K562 (cell line): ENCODE measurements around the gene ANAPC5. TPM values are rescaled to one million over a fixed set of nuclear protein-coding genes. Genes with fewer than 3 reads are reported as not detected.

Experiments used
- ATAC-seq: fragments of 200-7000 bp; cut with Tn5 transposase; 3 replicates; pipeline ENCODE4 v1.9.1; 2020; ENCODE audit warnings: moderate library complexity
- BruUV-seq: library from RNA; stranded (reverse); fragments of 400-500 nt; replicated peaks from 2 replicates; lab custom pipeline; 2021; lab: Mats Ljungman, UMichigan
- CTCF ChIA-PET: fragments of 300-600 bp; formaldehyde crosslinking; extraction: SDS; loops from one replicate; lab custom pipeline; 2021; ENCODE audit warnings: low intra/inter-chr PET ratio; lab: Yijun Ruan, JAX
- POLR2A ChIA-PET: fragments of 300-600, 350-650 bp; sonication (Branson Sonifier 250); formaldehyde crosslinking; extraction: SDS; loops from one replicate; lab custom pipeline; 2021; ENCODE audit warnings: antibody characterized with exemption, inconsistent platforms; lab: Yijun Ruan, JAX
- DNase-seq, 4 experiments: peaks; one replicate each; pipeline versions ENCODE4 v3.0.0 to v3.0.0-alpha.2; 2011 to 2018; ENCODE audit warnings: low spot score in 3 of 4, mixed read lengths in 3 of 4; ENCODE audit errors: extremely low read depth in 1 of 4
- FAIRE-seq: peaks from 2 replicates; lab custom pipeline; 2011; peaks lifted over from hg19 to GRCh38; lab: Jason Lieb, UNC
- H2AFZ ChIP-seq: 2 replicates; pipeline ENCODE4 v1.6.0; 2011; ENCODE audit warnings: low read depth, low read length, control low read depth, inconsistent platforms
- H3K27ac ChIP-seq: fragments of 200-600 bp; 3 replicates; pipeline ENCODE4 v1.8.0; 2011; ENCODE audit warnings: low read depth, mild to moderate bottlenecking, control low read depth, inconsistent platforms, low read length, moderate library complexity, mixed read lengths; ENCODE audit errors: extremely low read depth
- H3K27me3 ChIP-seq, 2 experiments: fragments of 300-600 bp in 1 of 2; 2 replicates in 1 of 2; 3 replicates in 1 of 2; pipeline versions ENCODE4 v1.6.0 to v1.8.0; 2011; ENCODE audit warnings: inconsistent platforms in 2 of 2, low read length in 2 of 2, mild to moderate bottlenecking in 1 of 2, mixed read lengths in 1 of 2, moderate library complexity in 1 of 2; ENCODE audit not compliant: control insufficient read depth in 2 of 2, insufficient read depth in 2 of 2
- H3K36me3 ChIP-seq: fragments of 300-600 bp; 3 replicates; pipeline ENCODE4 v1.8.0; 2011; ENCODE audit warnings: mild to moderate bottlenecking, low read length, inconsistent platforms; ENCODE audit not compliant: control insufficient read depth, insufficient read depth
- H3K4me1 ChIP-seq, 2 experiments: fragments of 200-600 bp in 1 of 2; replicated peaks in 1 of 2; 2 replicates in 1 of 2; 3 replicates in 1 of 2; pipeline versions ENCODE4 v1.5.1 to v1.8.0; 2011; ENCODE audit warnings: inconsistent platforms in 2 of 2, low read length in 2 of 2, mild to moderate bottlenecking in 1 of 2, mixed read lengths in 1 of 2, moderate library complexity in 1 of 2; ENCODE audit not compliant: control insufficient read depth in 2 of 2, insufficient read depth in 2 of 2
- H3K4me2 ChIP-seq: 2 replicates; pipeline ENCODE4 v1.6.1; 2011; ENCODE audit warnings: low read length, control low read depth, inconsistent platforms, mixed read lengths; ENCODE audit not compliant: insufficient read depth
- H3K4me3 ChIP-seq: fragments of 200-600 bp; sonication (generic), shearing (Covaris generic); 2 replicates; pipeline ENCODE4 v1.5.1; 2016; ENCODE audit warnings: control low read depth, inconsistent platforms
- H3K79me2 ChIP-seq: fragments of 200-600 bp; 3 replicates; pipeline ENCODE4 v1.8.0; 2011; ENCODE audit warnings: low read length, inconsistent platforms; ENCODE audit not compliant: control insufficient read depth, insufficient read depth
- H3K9ac ChIP-seq, 2 experiments: 2 replicates each; pipeline versions ENCODE4 v1.6.0 to v1.6.1; 2011; ENCODE audit warnings: low read depth in 2 of 2, low read length in 2 of 2, control low read depth in 1 of 2, inconsistent platforms in 1 of 2, mild to moderate bottlenecking in 1 of 2, mixed read lengths in 1 of 2; ENCODE audit not compliant: insufficient read depth in 1 of 2
- H3K9me1 ChIP-seq: one replicate; pipeline ENCODE4 v1.6.0; 2011; ENCODE audit warnings: inconsistent platforms, mild to moderate bottlenecking, low read length, moderate library complexity; ENCODE audit not compliant: control insufficient read depth, insufficient read depth
- H3K9me3 ChIP-seq: replicated peaks from 2 replicates; pipeline ENCODE4 v1.5.1; 2011; ENCODE audit warnings: low read depth, low read length, inconsistent platforms; ENCODE audit not compliant: control insufficient read depth, insufficient read depth
- H4K20me1 ChIP-seq: replicated peaks from 2 replicates; pipeline ENCODE4 v1.6.1; 2011; ENCODE audit warnings: low read length, inconsistent platforms, mixed read lengths; ENCODE audit not compliant: control insufficient read depth, insufficient read depth
- CBFA2T3 ChIP-seq: fragments of 450-650 bp; IDR thresholded peaks from 2 replicates; pipeline ENCODE4 v1.6.1; 2017
- HMG20B ChIP-seq: fragments of 250-450 bp; sonication (Bioruptor Pico); IDR thresholded peaks from 2 replicates; pipeline ENCODE4 v1.5.0; 2021; ENCODE audit warnings: mild to moderate bottlenecking
- MAFF ChIP-seq: IDR thresholded peaks from 2 replicates; pipeline ENCODE4 v1.6.1; 2012; ENCODE audit warnings: low read length, improper control_type of control experiment
- MECOM ChIP-seq: fragments of 250-450 bp; sonication (Bioruptor Pico); IDR thresholded peaks from 2 replicates; pipeline ENCODE4 v1.8.0; 2022; ENCODE audit warnings: inconsistent platforms
- MEF2D ChIP-seq: conservative IDR thresholded peaks from 2 replicates; pipeline ENCODE4 v1.6.1; 2016; ENCODE audit warnings: low read depth, missing genetic modification characterization, missing compliant biosample characterization
- MTA1 ChIP-seq: fragments of 450-650 bp; IDR thresholded peaks from 2 replicates; pipeline ENCODE4 v1.6.1; 2017; ENCODE audit warnings: borderline replicate concordance
- NFE2 ChIP-seq: IDR thresholded peaks from 2 replicates; pipeline ENCODE4 v1.6.1; 2014; ENCODE audit warnings: antibody characterized with exemption, low read depth
- PML ChIP-seq: IDR thresholded peaks from 2 replicates; pipeline ENCODE4 v1.6.1; 2012; ENCODE audit warnings: low read length, inconsistent platforms
- SPI1 ChIP-seq: IDR thresholded peaks from 2 replicates; pipeline ENCODE4 v1.6.1; 2011; ENCODE audit warnings: low read depth, low read length, control low read depth, borderline replicate concordance
- TCF3 ChIP-seq: sonication (generic); formaldehyde crosslinking; IDR thresholded peaks from 2 replicates; pipeline ENCODE4 v1.4.0; 2020; ENCODE audit warnings: mild to moderate bottlenecking, missing genetic modification reagents
- WGBS: fragments of 100-300 bp; shearing (Covaris generic); methylation state at CpG from one replicate; pipeline ENCODE4 v1.1.6; 2016; ENCODE audit warnings: low coverage, mixed read lengths; ENCODE audit not compliant: insufficient coverage; ENCODE audit errors: missing lambda C conversion rate; 5-methylcytosine and 5-hydroxymethylcytosine counted together
- in situ Hi-C: fragments of 300-500 bp; cut with MboI; formaldehyde crosslinking; loops from 4 replicates; pipeline ENCODE4 v1.15.0; 2018; ENCODE audit warnings: inconsistent platforms, mixed read lengths
- intact Hi-C: fragments of 100-400 bp; cut with micrococcal nuclease; formaldehyde crosslinking; loops from 2 replicates; pipeline ENCODE4 v1.14.2; 2022
- polyA plus RNA-seq, 8 experiments: library from polyadenylated mRNA; depleted of rRNA in 4 of 8; stranded (reverse) in 5 of 8; unstranded in 3 of 8; fragments of >200 nt; fragmentation: Nextera tagmentation in 2 of 8; fragmentation: Illumina TruSeq in 1 of 8; extraction: Ambion mirVana in 2 of 8; extraction: Trizol in 1 of 8; gene quantifications; 2 replicates each; pipeline versions ENCODE4 v1.2.1 to v1.2.3, GENCODE V29; 2011 to 2014; ENCODE audit warnings: inconsistent platforms in 1 of 8, missing spikeins in 1 of 8
- total RNA-seq, 7 experiments: library from RNA; depleted of rRNA in 6 of 7; stranded (reverse); fragments of >200 nt in 6 of 7; fragmentation: Illumina TruSeq in 2 of 7; extraction: Trizol in 2 of 7; gene quantifications; 2 replicates each; pipeline versions ENCODE4 v1.2.1 to v1.2.3, GENCODE V29; 2011 to 2021; ENCODE audit warnings: low replicate concordance in 1 of 7
- TF ChIP-seq, protein P1 (sequence below): fragments of 250-450 bp; sonication (Bioruptor Pico); IDR thresholded peaks from 2 replicates; pipeline ENCODE4 v1.4.0; 2020; ENCODE audit warnings: mild to moderate bottlenecking, moderate library complexity
- TF ChIP-seq, protein P2 (sequence below): sonication (generic); formaldehyde crosslinking; IDR thresholded peaks from 2 replicates; pipeline ENCODE4 v1.9.0; 2022; ENCODE audit warnings: mild to moderate bottlenecking, missing genetic modification reagents
- TF ChIP-seq, protein P3 (sequence below): IDR thresholded peaks from 2 replicates; pipeline ENCODE4 v1.6.1; 2012; ENCODE audit warnings: low read depth, low read length, improper control_type of control experiment, borderline replicate concordance
- TF ChIP-seq, protein P4 (sequence below): fragments of 450-650 bp; IDR thresholded peaks from 2 replicates; pipeline ENCODE4 v1.6.1; 2016; ENCODE audit warnings: low read depth, mild to moderate bottlenecking, moderate library complexity
- TF ChIP-seq, protein P5 (sequence below): sonication (generic); formaldehyde crosslinking; IDR thresholded peaks from 2 replicates; pipeline ENCODE4 v1.8.0; 2022; ENCODE audit warnings: missing genetic modification reagents, mild to moderate bottlenecking, moderate library complexity, borderline replicate concordance

Gene ANAPC5
- total and polyA plus RNA-seq, 9 of the 15 experiments (the other 6 are each of a cell fraction or from before 2014, with no cell fraction given) = 136 to 315 (median 197) TPM

DNA sequence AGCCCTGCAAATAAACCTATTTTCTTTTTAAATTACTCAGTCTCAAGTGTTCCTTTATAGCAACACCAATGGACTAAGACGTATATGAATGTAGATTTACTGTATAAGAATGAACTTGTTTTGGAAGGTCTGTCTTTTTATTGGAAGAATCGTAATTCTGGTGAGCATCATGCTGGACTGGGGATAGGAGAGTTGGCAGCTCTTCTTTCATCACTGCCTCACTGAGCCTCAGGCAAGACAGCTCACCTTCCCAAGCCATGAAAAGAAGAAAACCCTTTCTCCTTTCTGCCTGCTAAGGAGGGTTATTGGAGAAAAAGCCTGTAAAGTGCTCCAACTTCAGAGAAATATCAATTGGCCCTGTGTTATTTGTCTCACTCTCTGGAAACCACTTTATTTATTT, 38.6 kb upstream of the ANAPC5 start (continued):
- no peak for TF ChIP-seq MECOM (CRISPR knock-in tag)
- TF ChIP-seq, protein P1, sequence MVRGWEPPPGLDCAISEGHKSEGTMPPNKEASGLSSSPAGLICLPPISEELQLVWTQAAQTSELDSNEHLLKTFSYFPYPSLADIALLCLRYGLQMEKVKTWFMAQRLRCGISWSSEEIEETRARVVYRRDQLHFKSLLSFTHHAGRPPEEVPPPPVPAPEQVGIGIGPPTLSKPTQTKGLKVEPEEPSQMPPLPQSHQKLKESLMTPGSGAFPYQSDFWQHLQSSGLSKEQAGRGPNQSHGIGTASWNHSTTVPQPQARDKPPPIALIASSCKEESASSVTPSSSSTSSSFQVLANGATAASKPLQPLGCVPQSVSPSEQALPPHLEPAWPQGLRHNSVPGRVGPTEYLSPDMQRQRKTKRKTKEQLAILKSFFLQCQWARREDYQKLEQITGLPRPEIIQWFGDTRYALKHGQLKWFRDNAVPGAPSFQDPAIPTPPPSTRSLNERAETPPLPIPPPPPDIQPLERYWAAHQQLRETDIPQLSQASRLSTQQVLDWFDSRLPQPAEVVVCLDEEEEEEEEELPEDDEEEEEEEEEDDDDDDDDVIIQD = no peak
- TF ChIP-seq, protein P2, sequence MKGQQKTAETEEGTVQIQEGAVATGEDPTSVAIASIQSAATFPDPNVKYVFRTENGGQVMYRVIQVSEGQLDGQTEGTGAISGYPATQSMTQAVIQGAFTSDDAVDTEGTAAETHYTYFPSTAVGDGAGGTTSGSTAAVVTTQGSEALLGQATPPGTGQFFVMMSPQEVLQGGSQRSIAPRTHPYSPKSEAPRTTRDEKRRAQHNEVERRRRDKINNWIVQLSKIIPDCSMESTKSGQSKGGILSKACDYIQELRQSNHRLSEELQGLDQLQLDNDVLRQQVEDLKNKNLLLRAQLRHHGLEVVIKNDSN (CRISPR knock-in tag) = no peak
- TF ChIP-seq SPI1 = no peak
- no peak for TF ChIP-seq PML

DNA sequence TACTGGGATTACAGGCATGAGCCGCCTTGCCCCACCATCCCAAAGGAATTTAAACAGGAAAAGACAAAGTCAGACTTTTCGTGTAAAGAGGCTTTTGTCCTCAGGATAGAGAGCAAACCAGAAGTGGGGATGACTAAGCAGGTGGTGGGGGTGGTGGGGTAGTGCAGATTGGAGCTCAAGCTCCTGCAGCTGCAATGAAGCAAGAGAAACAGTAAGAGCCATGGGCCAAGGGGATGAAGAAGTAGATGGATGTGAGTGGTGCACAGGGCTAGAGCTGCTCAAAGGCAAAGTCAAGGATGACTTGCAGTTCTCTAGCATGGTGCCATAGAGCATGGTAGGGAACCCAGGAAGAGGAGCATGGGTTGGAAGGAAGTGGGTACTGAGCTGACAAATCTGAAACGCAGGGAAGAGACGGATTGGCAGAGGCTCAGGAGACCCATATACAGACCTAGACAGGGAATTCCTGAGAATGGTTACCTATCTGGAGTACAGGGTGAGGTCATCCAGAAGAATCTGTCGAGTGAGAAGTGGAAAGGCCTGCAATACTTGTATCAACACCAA, 36.3 kb upstream of the ANAPC5 start:
- Histone ChIP-seq H3K79me2 (no peaks in the 10 kb centered on the region), H3K9ac (no peak overlapping the region; a peak in 1 of 4 replicates), H3K4me1 (peaks cover 4 to 14% of the 10 kb centered on the region in 2 experiments; a peak in 3 of 5 replicates), H4K20me1 (no peaks in the 10 kb centered on the region), H2AFZ (peak overlapping the region; percentile 53), H3K36me3 (no peaks in the 10 kb centered on the region), H3K9me1 (no peaks in the 10 kb centered on the region), H3K4me3 (no peak overlapping the region), H3K4me2 (no peak overlapping the region), H3K9me3 (no peaks in the 10 kb centered on the region), H3K27me3 (no peaks in the 10 kb centered on the region), H3K27ac (no peak overlapping the region)
- ATAC-seq = peak; percentile 70
- CTCF ChIA-PET = no interaction called here
- BruUV-seq = no TSS peak
- POLR2A ChIA-PET = interaction anchor here (0.6 to 1.1 kb wide), 5 partner anchors 11 to 415 kb away, joined by 3 read pairs; partner anchors contain the start of gene RNF34
- DNase-seq = peak in 3 of 4 experiments; percentile 12 to 45 (median 41)
- intact Hi-C loops = no loop called here
- in situ Hi-C loops = no loop called here
- peak; percentile 29 for FAIRE-seq
- 48% methylated on average over 5 of the region's 5 CpGs for WGBS
- TF ChIP-seq CBFA2T3 = peak; percentile 28; the same call in 1 of the 2 replicates
- peak; percentile 84 for TF ChIP-seq NFE2
- peak; percentile 30; the same call in 1 of the 2 replicates for TF ChIP-seq MAFF
- TF ChIP-seq, protein P3, sequence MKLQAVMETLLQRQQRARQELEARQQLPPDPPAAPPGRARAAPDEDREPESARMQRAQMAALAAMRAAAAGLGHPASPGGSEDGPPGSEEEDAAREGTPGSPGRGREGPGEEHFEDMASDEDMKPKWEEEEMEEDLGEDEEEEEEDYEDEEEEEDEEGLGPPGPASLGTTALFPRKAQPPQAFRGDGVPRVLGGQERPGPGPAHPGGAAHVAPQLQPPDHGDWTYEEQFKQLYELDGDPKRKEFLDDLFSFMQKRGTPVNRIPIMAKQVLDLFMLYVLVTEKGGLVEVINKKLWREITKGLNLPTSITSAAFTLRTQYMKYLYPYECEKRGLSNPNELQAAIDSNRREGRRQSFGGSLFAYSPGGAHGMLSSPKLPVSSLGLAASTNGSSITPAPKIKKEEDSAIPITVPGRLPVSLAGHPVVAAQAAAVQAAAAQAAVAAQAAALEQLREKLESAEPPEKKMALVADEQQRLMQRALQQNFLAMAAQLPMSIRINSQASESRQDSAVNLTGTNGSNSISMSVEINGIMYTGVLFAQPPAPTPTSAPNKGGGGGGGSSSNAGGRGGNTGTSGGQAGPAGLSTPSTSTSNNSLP = no peak
- TF ChIP-seq TCF3 (CRISPR knock-in tag) = no peak
- TF ChIP-seq MEF2D (tag) = no peak
- TF ChIP-seq, protein P4, sequence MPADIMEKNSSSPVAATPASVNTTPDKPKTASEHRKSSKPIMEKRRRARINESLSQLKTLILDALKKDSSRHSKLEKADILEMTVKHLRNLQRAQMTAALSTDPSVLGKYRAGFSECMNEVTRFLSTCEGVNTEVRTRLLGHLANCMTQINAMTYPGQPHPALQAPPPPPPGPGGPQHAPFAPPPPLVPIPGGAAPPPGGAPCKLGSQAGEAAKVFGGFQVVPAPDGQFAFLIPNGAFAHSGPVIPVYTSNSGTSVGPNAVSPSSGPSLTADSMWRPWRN = no peak
- TF ChIP-seq HMG20B (CRISPR knock-in tag) = no peak
- no peak for TF ChIP-seq MTA1
- TF ChIP-seq, protein P5, sequence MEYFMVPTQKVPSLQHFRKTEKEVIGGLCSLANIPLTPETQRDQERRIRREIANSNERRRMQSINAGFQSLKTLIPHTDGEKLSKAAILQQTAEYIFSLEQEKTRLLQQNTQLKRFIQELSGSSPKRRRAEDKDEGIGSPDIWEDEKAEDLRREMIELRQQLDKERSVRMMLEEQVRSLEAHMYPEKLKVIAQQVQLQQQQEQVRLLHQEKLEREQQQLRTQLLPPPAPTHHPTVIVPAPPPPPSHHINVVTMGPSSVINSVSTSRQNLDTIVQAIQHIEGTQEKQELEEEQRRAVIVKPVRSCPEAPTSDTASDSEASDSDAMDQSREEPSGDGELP (CRISPR knock-in tag) = no peak
